OCI-LY3 (cell line): ENCODE measurements around the gene OR10A5.

ENCODE experiments used
- H2AFZ ChIP-seq: fragments of 200-600, 300-600 bp; shearing (Covaris generic); 2 replicates; pipeline ENCODE4 v1.6.0; 2014; ENCODE audit warnings: antibody characterized with exemption, low read depth, low read length
- H3K27ac ChIP-seq: fragments of 200-600, 300-600 bp; sonication (generic); 2 replicates; pipeline ENCODE4 v1.5.1; 2014; ENCODE audit warnings: mild to moderate bottlenecking, low read length, moderate library complexity, mixed read lengths
- H3K27me3 ChIP-seq: fragments of 200-600, 300-600 bp; sonication (generic); 2 replicates; pipeline ENCODE4 v1.6.1; 2014; ENCODE audit warnings: low read depth, low read length, mixed read lengths
- H3K36me3 ChIP-seq: fragments of 200-600, 300-600 bp; sonication (generic); replicated peaks from 2 replicates; pipeline ENCODE3; 2014; ENCODE audit warnings: low read depth, low read length, mixed read lengths
- H3K4me1 ChIP-seq: fragments of 300-600, 200-600 bp; sonication (generic); 2 replicates; pipeline ENCODE4 v1.6.1; 2014; ENCODE audit warnings: low read length, mixed read lengths
- H3K4me2 ChIP-seq: fragments of 200-600, 300-600 bp; sonication (generic); 2 replicates; pipeline ENCODE4 v1.6.1; 2014; ENCODE audit warnings: low read length, mixed read lengths
- H3K4me3 ChIP-seq: fragments of 300-600, 200-600 bp; sonication (generic); 2 replicates; pipeline ENCODE4 v1.5.1; 2014; ENCODE audit warnings: antibody characterized with exemption, mild to moderate bottlenecking, low read length, moderate library complexity
- H3K79me2 ChIP-seq: fragments of 300-600, 200-600 bp; shearing (Covaris generic); 2 replicates; pipeline ENCODE4 v1.6.1; 2014; ENCODE audit warnings: mild to moderate bottlenecking, low read length, mixed read lengths
- H3K9ac ChIP-seq: fragments of 300-600, 200-600 bp; shearing (Covaris generic); 2 replicates; pipeline ENCODE4 v1.6.0; 2014; ENCODE audit warnings: mild to moderate bottlenecking, low read length, moderate library complexity
- H3K9me3 ChIP-seq: fragments of 200-600, 300-600 bp; shearing (Covaris generic); 2 replicates; pipeline ENCODE4 v1.6.1; 2014; ENCODE audit warnings: low read length, mixed read lengths; ENCODE audit not compliant: insufficient read depth
- H4K20me1 ChIP-seq: fragments of 200-600, 300-600 bp; sonication (generic); 2 replicates; pipeline ENCODE4 v1.6.1; 2016; ENCODE audit warnings: low read length, mixed read lengths; ENCODE audit not compliant: insufficient read depth
- EZH2phosphoT487 ChIP-seq: fragments of 200-600 bp; shearing (Covaris generic); IDR thresholded peaks from 2 replicates; pipeline ENCODE4 v1.6.1; 2018; ENCODE audit warnings: antibody characterized with exemption, mixed run types, low read depth
- TF ChIP-seq, protein P1 (sequence below): fragments of 200-600, 300-600 bp; sonication (generic); IDR thresholded peaks from 2 replicates; pipeline ENCODE4 v1.5.1; 2014; ENCODE audit warnings: antibody characterized with exemption, low read length, low read depth

OR10A5 gene

DNA sequence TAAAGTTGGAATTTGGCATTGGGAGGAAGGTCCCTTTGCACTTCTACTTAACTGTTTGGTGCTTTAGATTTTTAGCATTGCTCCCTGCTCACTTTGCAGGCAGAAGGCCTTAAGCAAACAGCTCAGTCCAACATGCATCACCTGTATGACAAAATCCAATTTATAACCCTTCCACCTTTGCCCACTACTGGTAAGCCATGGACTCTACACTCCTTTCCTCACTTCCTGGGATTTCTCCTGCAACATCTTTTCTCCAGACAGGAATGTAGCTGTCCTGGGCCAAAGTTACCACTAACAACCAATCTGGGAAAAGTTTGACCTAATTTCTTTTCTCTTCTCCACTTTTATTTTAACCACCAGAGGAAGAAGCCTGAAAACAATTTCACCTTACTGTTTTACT is 48.6 kb downstream of the OR10A5 start:
- no peaks in the 10 kb centered on the region for H4K20me1 ChIP-seq
- no peaks in the 10 kb centered on the region for H3K79me2 ChIP-seq
- H2AFZ ChIP-seq: no peak overlapping the region
- H3K9me3 ChIP-seq: no peaks in the 10 kb centered on the region
- TF ChIP-seq EZH2phosphoT487: no peak
- no peaks in the 10 kb centered on the region; the same call in 1 of the 2 replicates for H3K27me3 ChIP-seq
- H3K4me2 ChIP-seq: no peak overlapping the region
- no peak overlapping the region for H3K9ac ChIP-seq
- H3K36me3 ChIP-seq: no peaks in the 10 kb centered on the region
- no peak overlapping the region for H3K27ac ChIP-seq
- peaks cover 28% of the 10 kb centered on the region for H3K4me1 ChIP-seq
- no peak overlapping the region for H3K4me3 ChIP-seq

DNA sequence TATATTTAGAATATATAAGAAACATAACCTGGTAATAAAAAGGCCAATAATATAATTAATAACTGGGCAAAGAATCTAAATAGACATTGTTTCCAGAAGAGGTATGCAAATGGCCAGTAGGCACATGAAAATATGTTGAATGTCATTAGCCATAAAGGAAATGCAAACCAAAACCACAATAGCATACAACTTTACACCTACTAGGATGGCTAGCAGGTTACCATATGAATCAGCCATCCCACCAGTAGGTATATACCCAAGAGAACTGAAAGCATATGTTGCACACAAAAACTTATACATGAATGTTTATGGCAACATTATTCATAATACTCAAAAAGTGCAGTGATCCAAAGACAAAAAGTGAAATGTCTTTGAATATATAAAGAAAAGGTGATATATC is 49.5 kb downstream of the OR10A5 start:
- no peaks in the 10 kb centered on the region for H4K20me1 ChIP-seq
- H3K27ac ChIP-seq: no peak overlapping the region
- H3K9ac ChIP-seq: no peak overlapping the region
- H3K27me3 ChIP-seq: no peaks in the 10 kb centered on the region; the same call in 1 of the 2 replicates
- no peaks in the 10 kb centered on the region for H3K9me3 ChIP-seq
- no peak for TF ChIP-seq EZH2phosphoT487
- TF ChIP-seq, protein P1, sequence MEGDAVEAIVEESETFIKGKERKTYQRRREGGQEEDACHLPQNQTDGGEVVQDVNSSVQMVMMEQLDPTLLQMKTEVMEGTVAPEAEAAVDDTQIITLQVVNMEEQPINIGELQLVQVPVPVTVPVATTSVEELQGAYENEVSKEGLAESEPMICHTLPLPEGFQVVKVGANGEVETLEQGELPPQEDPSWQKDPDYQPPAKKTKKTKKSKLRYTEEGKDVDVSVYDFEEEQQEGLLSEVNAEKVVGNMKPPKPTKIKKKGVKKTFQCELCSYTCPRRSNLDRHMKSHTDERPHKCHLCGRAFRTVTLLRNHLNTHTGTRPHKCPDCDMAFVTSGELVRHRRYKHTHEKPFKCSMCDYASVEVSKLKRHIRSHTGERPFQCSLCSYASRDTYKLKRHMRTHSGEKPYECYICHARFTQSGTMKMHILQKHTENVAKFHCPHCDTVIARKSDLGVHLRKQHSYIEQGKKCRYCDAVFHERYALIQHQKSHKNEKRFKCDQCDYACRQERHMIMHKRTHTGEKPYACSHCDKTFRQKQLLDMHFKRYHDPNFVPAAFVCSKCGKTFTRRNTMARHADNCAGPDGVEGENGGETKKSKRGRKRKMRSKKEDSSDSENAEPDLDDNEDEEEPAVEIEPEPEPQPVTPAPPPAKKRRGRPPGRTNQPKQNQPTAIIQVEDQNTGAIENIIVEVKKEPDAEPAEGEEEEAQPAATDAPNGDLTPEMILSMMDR: no peak
- H2AFZ ChIP-seq: no peak overlapping the region
- peak overlapping the region; percentile 1; the same call in 1 of the 2 replicates for H3K4me2 ChIP-seq
- peaks cover 19% of the 10 kb centered on the region for H3K4me1 ChIP-seq
- no peaks in the 10 kb centered on the region for H3K36me3 ChIP-seq
- H3K4me3 ChIP-seq: no peak overlapping the region
- no peaks in the 10 kb centered on the region for H3K79me2 ChIP-seq
